Eye (tissue), 1 donor: Measurements from ENCODE around the gene NOP9.
A peak's percentile ranks its signal among the peaks of the same experiment; 100 is the strongest.

Experiments
- DNase-seq: peaks from one replicate; pipeline ENCODE4 v3.0.0-alpha.2; 2015

The NOP9 gene

GRCh38 chr14:24263848-24264247 is 35.8 kb upstream of the NOP9 start:
- no peak for DNase-seq

GRCh38 chr14:24264298-24264697 is 35.4 kb upstream of the NOP9 start:
- DNase-seq = no peak

GRCh38 chr14:24266344-24267244 is 33.1 kb upstream of the NOP9 start:
- no peak for DNase-seq

- DNase-seq = no peak
Measured at GRCh38 chr14:24267516-24267915, 32.1 kb upstream of the NOP9 start.

GRCh38 chr14:24268225-24268624 is 31.4 kb upstream of the NOP9 start:
- no peak for DNase-seq

- DNase-seq = no peak
Measured at GRCh38 chr14:24269368-24269767, 30.3 kb upstream of the NOP9 start.

- no peak for DNase-seq
Measured at GRCh38 chr14:24269910-24270536, 29.6 kb upstream of the NOP9 start.

- DNase-seq = no peak
Measured at GRCh38 chr14:24270537-24271133, 29.0 kb upstream of the NOP9 start.

- peak; percentile 95 for DNase-seq
Measured at GRCh38 chr14:24271134-24271833, 28.4 kb upstream of the NOP9 start, which contains the start of gene RABGGTA. TSS of gene RABGGTA (minus strand) at chr14:24271597. CDS start at chr14:24271115, 482 bp downstream.

- no peak for DNase-seq
Measured at GRCh38 chr14:24271834-24272263, 27.8 kb upstream of the NOP9 start.

- DNase-seq = no peak
Measured at GRCh38 chr14:24272467-24272866, 27.2 kb upstream of the NOP9 start.

- no peak for DNase-seq
Measured at GRCh38 chr14:24273422-24273998, 26.1 kb upstream of the NOP9 start.

GRCh38 chr14:24274101-24274543 is 25.5 kb upstream of the NOP9 start:
- DNase-seq = no peak

- no peak for DNase-seq
Measured at GRCh38 chr14:24277071-24277470, 22.6 kb upstream of the NOP9 start.

GRCh38 chr14:24277606-24278321 is 21.9 kb upstream of the NOP9 start:
- no peak for DNase-seq

- no peak for DNase-seq
Measured at GRCh38 chr14:24278424-24278823, 21.2 kb upstream of the NOP9 start.

GRCh38 chr14:24279301-24280186 is 20.1 kb upstream of the NOP9 start:
- no peak for DNase-seq

- DNase-seq = no peak
Measured at GRCh38 chr14:24280797-24281460, 18.7 kb upstream of the NOP9 start.

GRCh38 chr14:24281636-24282035 is 18.0 kb upstream of the NOP9 start:
- DNase-seq = no peak

GRCh38 chr14:24282736-24283135 is 16.9 kb upstream of the NOP9 start:
- DNase-seq = no peak
